ENCODE measurements around the gene SEPTIN11. TPM values are rescaled to one million over a fixed set of nuclear protein-coding genes. Genes with fewer than 3 reads are reported as not detected.

Gene SEPTIN11
- total RNA-seq, 6 donors from 2014 or later, result 56.3 to 136 (median 94.0) TPM

GRCh38 chr4:76968937-76969336 lies 19.4 kb downstream of the SEPTIN11 start:
- H3K36me3 ChIP-seq, result no peaks in the 10 kb centered on the region
- no peaks in the 10 kb centered on the region for H3K9me3 ChIP-seq
- DNase-seq (no peak), ATAC-seq (ENCODE audit: low FRiP score in 2 of 2) (no peak)
- TF ChIP-seq POLR2AphosphoS5 (IDR thresholded peaks at IDR 0.05) (no peak), POLR2A (IDR thresholded peaks at IDR 0.05) (no peak), CTCF (IDR thresholded peaks at IDR 0.05) (no peak), EP300 (IDR thresholded peaks at IDR 0.05) (no peak)
- no peaks in the 10 kb centered on the region for H3K4me1 ChIP-seq
- H3K27me3 ChIP-seq, result no peaks in the 10 kb centered on the region
- 95 to 97% methylated on average over 4 of the region's 4 CpGs for WGBS, 2 donors
- H3K4me3 ChIP-seq, result no peak overlapping the region
- no peak overlapping the region for H3K27ac ChIP-seq

- H3K36me3 ChIP-seq, result no peaks in the 10 kb centered on the region
- 90% methylated on average over 3 of the region's 3 CpGs for WGBS, 2 donors
- DNase-seq (no peak), ATAC-seq (ENCODE audit: low FRiP score in 2 of 2) (no peak)
- no peak overlapping the region for H3K27ac ChIP-seq
- H3K9me3 ChIP-seq, result no peaks in the 10 kb centered on the region
- no peaks in the 10 kb centered on the region for H3K27me3 ChIP-seq
- TF ChIP-seq EP300 (IDR thresholded peaks at IDR 0.05), result no peak
- no peak for TF ChIP-seq POLR2AphosphoS5 (IDR thresholded peaks at IDR 0.05)
- TF ChIP-seq CTCF (IDR thresholded peaks at IDR 0.05), result no peak
- no peak for TF ChIP-seq POLR2A (IDR thresholded peaks at IDR 0.05)
- H3K4me3 ChIP-seq, result no peak overlapping the region
- no peaks in the 10 kb centered on the region for H3K4me1 ChIP-seq
These were observed 19.9 kb downstream of the SEPTIN11 start for GRCh38 chr4:76969495-76969894.

- no peaks in the 10 kb centered on the region for H3K9me3 ChIP-seq
- no peaks in the 10 kb centered on the region for H3K36me3 ChIP-seq
- H3K4me3 ChIP-seq, result no peak overlapping the region
- H3K27ac ChIP-seq, result no peak overlapping the region
- no peaks in the 10 kb centered on the region for H3K27me3 ChIP-seq
- 86 to 89% methylated on average over 5 of the region's 5 CpGs for WGBS, 2 donors
- H3K4me1 ChIP-seq, result no peaks in the 10 kb centered on the region
- TF ChIP-seq EP300 (IDR thresholded peaks at IDR 0.05) (no peak), POLR2A (IDR thresholded peaks at IDR 0.05) (no peak), POLR2AphosphoS5 (IDR thresholded peaks at IDR 0.05) (no peak), CTCF (IDR thresholded peaks at IDR 0.05) (no peak)
- no peak for ATAC-seq (ENCODE audit: low FRiP score in 2 of 2)
- no peak for DNase-seq
These were observed 20.5 kb downstream of the SEPTIN11 start for GRCh38 chr4:76969941-76970529.

- DNase-seq (no peak), ATAC-seq (ENCODE audit: low FRiP score in 2 of 2) (no peak)
- 88 to 96% methylated on average over 1 of the region's 1 CpG for WGBS, 2 donors
- TF ChIP-seq EP300 (IDR thresholded peaks at IDR 0.05), result no peak
- TF ChIP-seq CTCF (IDR thresholded peaks at IDR 0.05), result no peak
- no peak for TF ChIP-seq POLR2A (IDR thresholded peaks at IDR 0.05)
- TF ChIP-seq POLR2AphosphoS5 (IDR thresholded peaks at IDR 0.05), result no peak
- Histone ChIP-seq H3K9me3 (no peaks in the 10 kb centered on the region), H3K27ac (no peak overlapping the region), H3K36me3 (no peaks in the 10 kb centered on the region), H3K4me1 (no peaks in the 10 kb centered on the region), H3K27me3 (no peaks in the 10 kb centered on the region), H3K4me3 (no peak overlapping the region)
These were observed 22.8 kb downstream of the SEPTIN11 start for GRCh38 chr4:76972306-76972705.

GRCh38 chr4:76974150-76974549 lies 24.6 kb downstream of the SEPTIN11 start:
- TF ChIP-seq CTCF (IDR thresholded peaks at IDR 0.05) (no peak), POLR2A (IDR thresholded peaks at IDR 0.05) (no peak), POLR2AphosphoS5 (IDR thresholded peaks at IDR 0.05) (no peak), EP300 (IDR thresholded peaks at IDR 0.05) (no peak)
- no peaks in the 10 kb centered on the region for H3K9me3 ChIP-seq
- H3K27me3 ChIP-seq, result no peaks in the 10 kb centered on the region
- no peaks in the 10 kb centered on the region for H3K36me3 ChIP-seq
- WGBS, 2 donors, result 89 to 94% methylated on average over 2 of the region's 2 CpGs
- ATAC-seq (ENCODE audit: low FRiP score in 2 of 2) (no peak), DNase-seq (no peak)
- no peak overlapping the region for H3K27ac ChIP-seq
- H3K4me1 ChIP-seq, result peaks cover 0 to 3% (median 0%) of the 10 kb centered on the region in 4 donors
- no peak overlapping the region for H3K4me3 ChIP-seq

Data from upper lobe of left lung (tissue), 6 donors.